ENCODE measurements around the gene STARD13.

STARD13 gene

GRCh38 chr13:33296793-33297425 is 11.4 kb upstream of the STARD13 start:
- no peak overlapping the region for H3K4me3 ChIP-seq (ENCODE audit: control insufficient read depth, low read depth, low read length)
- no peak for DNase-seq (ENCODE audit: low read depth)
- no peak for TF ChIP-seq CTCF (IDR thresholded peaks at IDR 0.05; ENCODE audit: control insufficient read depth, insufficient read depth, low read depth, low read length, missing control alignments)

GRCh38 chr13:33292712-33293111 is 7.2 kb upstream of the STARD13 start:
- TF ChIP-seq CTCF (IDR thresholded peaks at IDR 0.05; ENCODE audit: control insufficient read depth, insufficient read depth, low read depth, low read length, missing control alignments): no peak
- no peak for DNase-seq (ENCODE audit: low read depth)
- H3K4me3 ChIP-seq (ENCODE audit: control insufficient read depth, low read depth, low read length): no peak overlapping the region

- no peak overlapping the region for H3K4me3 ChIP-seq (ENCODE audit: control insufficient read depth, low read depth, low read length)
- DNase-seq (ENCODE audit: low read depth): no peak
- no peak for TF ChIP-seq CTCF (IDR thresholded peaks at IDR 0.05; ENCODE audit: control insufficient read depth, insufficient read depth, low read depth, low read length, missing control alignments)
Measured at GRCh38 chr13:33290421-33290965, 4.9 kb upstream of the STARD13 start.

DNA sequence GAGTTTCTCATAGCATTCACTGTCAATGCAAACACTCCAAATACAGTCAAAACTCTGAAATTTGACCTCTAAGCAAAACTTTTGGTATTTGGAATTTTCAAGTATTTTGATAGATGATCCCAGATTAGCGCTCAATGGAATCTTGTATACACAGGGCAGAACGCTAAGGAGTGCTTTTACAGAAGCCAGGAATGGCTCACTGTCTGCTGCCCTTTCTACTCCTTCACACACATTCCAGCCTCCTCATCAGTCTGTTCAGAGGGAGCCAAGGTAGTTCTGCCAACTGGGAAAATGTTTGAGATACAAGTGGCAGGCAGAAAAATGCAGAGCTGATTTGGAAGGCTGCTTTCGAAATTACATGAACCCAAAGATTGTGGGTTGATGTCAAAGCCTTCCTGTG is 4.4 kb upstream of the STARD13 start:
- H3K4me3 ChIP-seq (ENCODE audit: control insufficient read depth, low read depth, low read length): no peak overlapping the region
- TF ChIP-seq CTCF (IDR thresholded peaks at IDR 0.05; ENCODE audit: control insufficient read depth, insufficient read depth, low read depth, low read length, missing control alignments): no peak
- no peak for DNase-seq (ENCODE audit: low read depth)

- DNase-seq (ENCODE audit: low read depth): no peak
- no peak for TF ChIP-seq CTCF (IDR thresholded peaks at IDR 0.05; ENCODE audit: control insufficient read depth, insufficient read depth, low read depth, low read length, missing control alignments)
Measured at GRCh38 chr13:33287142-33287882, 1.8 kb upstream of the STARD13 start.

DNA sequence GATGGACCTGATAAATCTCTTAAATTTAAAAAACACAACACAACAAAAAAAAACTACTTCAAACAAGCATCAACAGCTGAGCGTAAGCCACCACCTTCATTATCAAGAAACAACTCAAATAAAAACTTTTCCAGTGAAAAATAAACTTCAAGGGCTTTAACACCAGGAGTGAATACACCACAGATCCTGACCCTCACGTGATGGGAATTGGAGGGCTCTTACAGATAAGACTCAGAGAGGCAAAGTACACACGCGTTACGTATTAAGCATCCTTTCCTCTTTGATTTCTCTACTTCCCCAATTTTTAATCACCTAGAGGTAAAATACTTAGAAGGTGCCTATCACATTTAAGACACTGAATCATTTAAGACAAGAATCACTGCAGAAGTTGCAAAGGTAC is 573 bp upstream of the STARD13 start:
- peak overlapping the region; percentile 85 for H3K4me3 ChIP-seq (ENCODE audit: control insufficient read depth, low read depth, low read length)
- no peak for DNase-seq (ENCODE audit: low read depth)

More at GRCh38 chr13:33287142-33287882, 1.8 kb upstream of the STARD13 start:
- H3K4me3 ChIP-seq (ENCODE audit: control insufficient read depth, low read depth, low read length): no peak overlapping the region

More for the DNA sequence above, 573 bp upstream of the STARD13 start:
- TF ChIP-seq CTCF (IDR thresholded peaks at IDR 0.05; ENCODE audit: control insufficient read depth, insufficient read depth, low read depth, low read length, missing control alignments): no peak
